ENCODE measurements around the gene C1orf210.

The C1orf210 gene

GRCh38 chr1:43294761-43295160, 9.4 kb upstream of the C1orf210 start:
- DNase-seq (ENCODE audit: low read depth), result no peak

GRCh38 chr1:43293896-43294760, 8.7 kb upstream of the C1orf210 start:
- peak; percentile 67 for DNase-seq (ENCODE audit: low read depth)

DNA sequence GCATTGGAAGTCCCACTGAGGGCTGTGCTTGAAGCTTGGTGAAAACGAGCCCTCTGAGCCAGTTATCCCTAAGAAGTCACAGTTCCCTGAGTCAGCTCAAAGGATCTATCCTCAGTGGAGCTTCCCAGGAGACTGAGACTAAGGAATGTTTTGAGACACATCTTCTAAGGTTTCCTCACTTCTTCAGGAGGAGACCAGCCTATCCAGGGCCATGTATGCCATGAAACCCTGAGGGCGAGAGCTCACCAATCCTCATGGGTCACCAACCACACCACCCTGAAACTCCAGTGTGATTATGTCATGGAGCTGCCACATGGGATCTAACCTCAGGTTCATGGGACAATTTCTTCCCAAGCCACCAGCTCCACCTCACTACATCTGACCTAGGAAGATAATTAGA, 7.8 kb upstream of the C1orf210 start:
- peak; percentile 17 for DNase-seq (ENCODE audit: low read depth)

DNA sequence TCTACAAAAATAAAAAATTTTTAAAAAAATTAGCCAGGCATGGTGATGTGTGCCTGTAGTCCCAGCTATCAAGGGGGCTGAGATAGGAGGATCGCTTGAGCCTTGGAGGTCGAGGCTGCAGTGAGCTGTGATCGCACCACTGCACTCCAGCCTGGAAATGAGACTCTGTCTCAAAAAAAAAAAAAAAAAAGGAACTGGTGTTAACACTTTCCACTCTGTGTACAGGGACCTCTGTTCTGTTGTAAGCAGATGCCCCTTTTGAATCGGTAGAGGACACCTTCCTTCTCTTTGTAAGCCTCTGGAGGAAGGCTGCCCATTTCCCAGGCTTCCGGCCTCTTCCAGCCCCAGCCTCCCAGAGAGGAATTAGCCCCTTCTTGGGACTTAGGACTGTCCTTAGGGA, 7.3 kb upstream of the C1orf210 start:
- DNase-seq (ENCODE audit: low read depth), result no peak

GRCh38 chr1:43292216-43292615, 6.8 kb upstream of the C1orf210 start:
- DNase-seq (ENCODE audit: low read depth), result no peak

GRCh38 chr1:43288785-43289706, 3.7 kb upstream of the C1orf210 start:
- no peak for DNase-seq (ENCODE audit: low read depth)

DNA sequence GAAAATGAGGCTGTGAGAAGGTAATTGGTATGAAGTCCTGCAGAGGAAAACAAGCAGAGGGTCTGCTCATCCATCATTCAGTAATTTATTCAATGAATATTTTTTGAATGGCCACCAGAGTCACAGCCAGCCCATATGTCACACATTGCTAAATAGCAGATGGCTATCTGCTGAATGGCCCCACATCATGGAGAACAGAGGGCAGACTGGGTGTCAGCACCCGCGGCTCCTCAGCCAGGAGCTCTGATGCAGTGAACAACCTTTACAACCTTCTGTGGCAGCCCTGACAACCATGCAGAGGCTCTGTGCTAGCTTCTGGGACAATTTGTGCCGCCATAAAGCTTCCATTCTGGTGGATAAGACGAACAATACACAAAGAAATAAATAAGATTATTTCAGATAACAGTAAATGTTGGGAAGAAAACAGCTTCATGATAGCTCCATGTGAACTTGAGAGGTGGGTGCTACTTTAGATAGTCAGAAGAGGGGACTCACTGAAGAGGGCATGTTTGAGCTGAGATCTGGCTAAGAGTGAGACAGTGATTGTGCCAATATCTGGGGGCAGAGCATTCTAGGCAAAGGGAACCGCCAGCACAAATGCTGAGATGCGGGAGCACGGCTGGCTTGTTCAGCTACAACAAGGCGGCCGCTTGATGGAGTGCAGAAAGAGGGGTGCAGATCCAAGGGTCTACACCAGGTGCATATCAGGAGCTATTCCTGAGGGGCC, 2.8 kb upstream of the C1orf210 start:
- DNase-seq (ENCODE audit: low read depth), result no peak

DNA sequence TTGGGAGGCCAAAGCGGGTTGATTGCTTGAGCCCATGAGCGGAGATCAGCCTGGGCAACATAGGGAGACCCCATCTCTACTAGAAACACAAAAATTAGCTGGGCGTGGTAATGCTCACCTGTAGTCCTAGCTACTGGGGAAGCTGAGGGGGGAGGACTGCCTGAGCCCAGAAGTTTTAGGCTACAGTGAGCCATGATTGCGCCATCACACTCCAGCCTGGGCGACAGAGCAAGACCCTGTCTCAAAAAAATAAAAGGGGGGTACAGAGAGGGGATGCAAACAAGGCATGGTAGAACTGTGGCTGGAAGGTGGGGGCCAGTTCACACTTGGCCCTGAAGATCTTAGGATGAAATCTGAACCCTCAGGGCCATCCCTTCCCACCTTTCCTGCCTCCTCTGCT, 1.2 kb upstream of the C1orf210 start:
- DNase-seq (ENCODE audit: low read depth), result no peak

DNA sequence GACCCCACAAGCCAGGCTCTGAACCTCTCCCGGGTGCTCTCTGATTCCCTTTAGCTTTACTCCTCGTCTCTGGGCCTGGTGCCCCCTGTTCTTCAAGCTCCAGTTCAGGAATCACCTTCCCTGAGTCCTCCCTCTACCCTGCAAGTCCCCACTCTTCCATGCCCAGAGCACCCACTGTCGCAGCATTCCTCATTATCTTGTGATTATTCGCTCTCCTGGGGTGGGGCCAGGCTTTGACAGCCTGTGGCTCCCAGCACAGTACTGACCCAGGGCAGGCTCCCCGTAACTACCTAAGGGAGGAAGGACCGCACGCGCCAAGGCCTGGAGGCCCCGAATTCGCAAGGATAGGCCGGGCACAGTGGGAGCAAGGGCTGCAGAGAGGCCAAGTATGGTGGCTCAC, 734 bp upstream of the C1orf210 start:
- DNase-seq (ENCODE audit: low read depth), result no peak

- no peak for DNase-seq (ENCODE audit: low read depth)
Measured at GRCh38 chr1:43284546-43285110, 753 bp downstream of the C1orf210 start.

DNA sequence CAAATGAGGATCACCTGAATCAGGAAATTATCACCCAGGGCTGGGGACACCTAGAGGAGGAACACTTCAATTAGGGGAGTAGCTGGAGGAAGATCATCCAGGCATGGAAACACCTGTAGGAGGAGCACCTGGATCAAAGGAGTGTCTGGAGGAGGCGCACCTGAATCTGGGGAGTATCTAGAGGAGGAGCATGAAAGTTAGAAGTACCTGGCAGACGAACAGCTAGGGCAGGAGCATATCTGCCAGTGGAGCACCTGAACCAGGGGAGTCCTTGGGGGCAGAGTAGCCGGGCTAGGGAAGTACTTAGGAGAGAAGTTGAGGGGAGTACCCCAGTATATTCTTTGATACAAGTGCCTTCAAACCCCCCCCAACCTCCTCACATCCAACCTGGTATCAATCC, 1.3 kb downstream of the C1orf210 start:
- DNase-seq (ENCODE audit: low read depth), result no peak

GRCh38 chr1:43282220-43283195, 2.9 kb downstream of the C1orf210 start:
- no peak for DNase-seq (ENCODE audit: low read depth)

GRCh38 chr1:43280692-43281091, 4.7 kb downstream of the C1orf210 start:
- no peak for DNase-seq (ENCODE audit: low read depth)

- DNase-seq (ENCODE audit: low read depth), result no peak
Measured at GRCh38 chr1:43279666-43280065, 5.7 kb downstream of the C1orf210 start.

DNA sequence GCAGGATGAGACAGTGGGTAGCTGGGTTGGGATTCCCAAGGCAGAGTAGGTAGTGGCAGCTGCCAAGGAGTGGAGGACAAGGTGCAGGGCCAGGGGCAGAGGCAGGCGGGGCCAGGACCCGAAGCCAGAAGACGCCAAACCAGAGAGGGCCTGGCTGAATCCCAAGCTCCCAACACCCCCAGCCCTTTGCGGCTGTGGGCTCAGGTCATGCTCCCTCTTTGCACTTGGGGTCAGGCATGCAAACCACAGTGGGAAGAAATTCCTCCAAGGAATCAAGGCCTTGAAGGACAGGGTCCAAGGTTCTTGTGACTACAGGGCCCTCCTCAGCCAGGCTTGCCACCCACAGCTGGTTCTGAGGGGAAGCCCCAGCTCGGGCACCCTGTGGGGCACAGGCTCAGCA, 6.2 kb downstream of the C1orf210 start:
- no peak for DNase-seq (ENCODE audit: low read depth)

DNA sequence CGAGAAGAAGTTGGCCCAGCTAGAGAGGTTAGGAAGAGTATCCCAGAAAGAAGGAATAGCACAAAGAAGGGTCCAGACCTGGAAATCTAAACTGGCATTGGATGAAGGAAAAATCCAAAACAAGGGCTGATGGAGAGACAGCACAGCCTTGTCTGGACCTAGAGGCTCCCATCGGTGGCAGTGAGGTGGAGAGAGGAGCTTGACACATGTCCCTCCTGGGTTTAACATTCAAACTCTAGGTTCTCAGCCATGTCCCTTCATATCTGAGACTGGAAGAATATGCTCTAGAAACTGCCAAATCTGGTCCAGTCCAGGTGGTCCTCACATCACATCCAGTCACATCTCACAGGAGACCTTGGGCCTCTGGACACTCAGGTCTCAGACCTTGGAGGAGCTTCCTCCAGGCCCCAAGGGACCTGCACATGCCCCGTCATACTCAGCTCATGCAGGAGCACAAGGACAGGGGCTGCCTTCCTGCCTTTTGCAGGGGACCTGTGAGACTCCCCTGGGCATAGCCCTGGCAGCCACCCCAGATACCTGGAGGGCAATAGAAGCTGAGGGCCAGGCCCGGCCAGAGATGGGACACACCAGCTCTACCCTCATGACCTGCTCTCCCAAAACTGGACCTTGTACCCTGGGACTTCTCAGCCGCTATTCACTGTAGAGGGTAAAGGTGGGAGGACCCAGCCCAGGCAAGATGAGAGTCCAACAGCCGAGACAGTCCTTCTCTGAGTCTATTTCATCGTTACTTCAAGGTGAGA, 8.1 kb downstream of the C1orf210 start:
- no peak for DNase-seq (ENCODE audit: low read depth)

DNA sequence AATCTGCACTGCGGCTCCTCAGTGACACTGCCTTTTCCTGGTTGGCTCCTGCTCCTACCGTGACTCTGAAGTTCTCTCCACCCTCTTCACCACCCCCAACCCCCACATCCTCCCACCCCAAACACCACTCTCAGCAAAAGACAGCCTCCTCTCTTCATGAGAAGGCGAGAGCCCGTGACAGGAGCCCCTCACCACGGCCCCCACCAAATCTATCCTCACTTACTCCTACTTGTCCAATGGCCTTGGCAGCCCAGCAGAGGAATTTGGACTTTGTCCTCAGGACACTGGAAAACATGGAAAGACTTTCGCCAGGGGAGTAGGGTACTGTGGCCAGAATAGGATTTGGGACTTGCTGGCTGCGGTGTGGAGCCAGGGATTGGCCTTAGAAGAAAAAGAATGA, 8.7 kb downstream of the C1orf210 start:
- DNase-seq (ENCODE audit: low read depth), result no peak

- no peak for DNase-seq (ENCODE audit: low read depth)
Measured at GRCh38 chr1:43275826-43276620, 9.4 kb downstream of the C1orf210 start.

- no peak for DNase-seq (ENCODE audit: low read depth)
Measured at GRCh38 chr1:43274804-43275180, 10.6 kb downstream of the C1orf210 start.

All from ELR (cell line).